HCT116 (cell line): Measurements from ENCODE around the gene DBNDD2. TPM values are rescaled to one million over a fixed set of nuclear protein-coding genes. Genes with fewer than 3 reads are reported as not detected.

Experiments
- ATAC-seq: fragments of 200-7000 bp; cut with Tn5 transposase; 2 replicates; pipeline ENCODE4 v1.9.1; 2020; ENCODE audit warnings: mild to moderate bottlenecking, moderate library complexity
- BruUV-seq: library from RNA; stranded (reverse); fragments of 400-500 nt; replicated peaks from 2 replicates; lab custom pipeline; 2021; lab: Mats Ljungman, UMichigan
- CTCF ChIA-PET: fragments of 300-600 bp; sonication (Branson Sonifier 250); formaldehyde crosslinking; loops from one replicate; lab custom pipeline; 2021; ENCODE audit warnings: antibody characterized with exemption; lab: Charles Lee
- POLR2A ChIA-PET: fragments of 300-600, 350-600 bp; sonication (Branson Sonifier 250); formaldehyde crosslinking; loops from one replicate; lab custom pipeline; 2021; ENCODE audit warnings: antibody characterized with exemption; lab: Charles Lee
- RAD21 ChIA-PET, 2 experiments: fragments of 300-600 bp; sonication (Branson Sonifier 250); formaldehyde crosslinking; loops; one replicate each; lab custom pipeline; 2023; ENCODE audit warnings: low total read pairs in 2 of 2; ENCODE audit not compliant: uncharacterized antibody in 2 of 2, unreplicated experiment in 2 of 2, low non-redundant PET in 1 of 2; lab: Charles Lee
- DNase-seq: peaks from one replicate; pipeline ENCODE4 v3.0.0-alpha.2; 2010; ENCODE audit warnings: low read depth, low spot score
- H2AFZ ChIP-seq: fragments of 200-600 bp; shearing (Covaris generic), sonication (generic); 2 replicates; pipeline ENCODE4 v1.6.1; 2017; ENCODE audit warnings: low read depth, mixed run types, mixed read lengths, antibody characterized with exemption, low read length; ENCODE audit not compliant: poor library complexity, severe bottlenecking
- H3K27ac ChIP-seq: 2 replicates; pipeline ENCODE4 v1.5.1; 2012; ENCODE audit warnings: low read depth, low read length
- H3K27me3 ChIP-seq: fragments of 200-600 bp; sonication (generic); 2 replicates; pipeline ENCODE4 v1.6.1; 2016; ENCODE audit warnings: mixed run types, low read length, mixed read lengths; ENCODE audit not compliant: insufficient read depth
- H3K36me3 ChIP-seq, 2 experiments: fragments of 200-500 bp in 1 of 2; fragments of 200-600 bp in 1 of 2; sonication (Bioruptor generic) in 1 of 2; sonication (generic) in 1 of 2; 2 replicates each; pipeline versions ENCODE4 v1.5.1 to v1.6.1; 2014 to 2016; ENCODE audit warnings: low read length in 2 of 2, inconsistent platforms in 1 of 2, mixed read lengths in 1 of 2, mixed run types in 1 of 2; ENCODE audit not compliant: insufficient read depth in 2 of 2, control insufficient read depth in 1 of 2
- H3K4me1 ChIP-seq, 2 experiments: fragments of 200-600 bp in 1 of 2; sonication (generic) in 1 of 2; 2 replicates each; pipeline versions ENCODE4 v1.5.1 to v1.6.1; 2012 to 2017; ENCODE audit warnings: low read length in 2 of 2, inconsistent platforms in 1 of 2, mild to moderate bottlenecking in 1 of 2, mixed read lengths in 1 of 2, mixed run types in 1 of 2, moderate library complexity in 1 of 2; ENCODE audit not compliant: insufficient read depth in 2 of 2, control insufficient read depth in 1 of 2
- H3K4me2 ChIP-seq: fragments of 200-600 bp; sonication (generic); 2 replicates; pipeline ENCODE4 v1.6.1; 2017; ENCODE audit warnings: mixed run types, low read length, mixed read lengths
- H3K4me3 ChIP-seq, 2 experiments: fragments of 200-600 bp in 1 of 2; sonication (generic) in 1 of 2; replicated peaks in 1 of 2; 2 replicates each; pipeline ENCODE4 v1.5.1; 2011 to 2016; ENCODE audit warnings: low read length in 2 of 2, control low read depth in 1 of 2, low read depth in 1 of 2, mild to moderate bottlenecking in 1 of 2, mixed read lengths in 1 of 2, mixed run types in 1 of 2
- H3K79me2 ChIP-seq: fragments of 200-600 bp; sonication (generic); 2 replicates; pipeline ENCODE4 v1.6.1; 2017; ENCODE audit warnings: mild to moderate bottlenecking, mixed run types, low read length, moderate library complexity, mixed read lengths; ENCODE audit not compliant: insufficient read depth
- H3K9ac ChIP-seq: fragments of 200-600 bp; sonication (generic); 2 replicates; pipeline ENCODE4 v1.6.1; 2016; ENCODE audit warnings: low read length, mixed read lengths
- H3K9me2 ChIP-seq: fragments of 200-600 bp; sonication (generic), shearing (Covaris generic); 2 replicates; pipeline ENCODE4 v1.6.1; 2017; ENCODE audit warnings: mixed run types, mild to moderate bottlenecking, moderate library complexity; ENCODE audit not compliant: insufficient read depth
- H3K9me3 ChIP-seq, 2 experiments: fragments of 200-500 bp in 1 of 2; fragments of 200-600 bp in 1 of 2; sonication (Bioruptor generic) in 1 of 2; sonication (generic) in 1 of 2; 2 replicates each; pipeline ENCODE4 v1.6.1; 2014 to 2017; ENCODE audit warnings: low read length in 2 of 2, mixed read lengths in 2 of 2, inconsistent platforms in 1 of 2, low read depth in 1 of 2, mild to moderate bottlenecking in 1 of 2, mixed run types in 1 of 2, moderate library complexity in 1 of 2; ENCODE audit not compliant: control insufficient read depth in 1 of 2, insufficient read depth in 1 of 2
- H4K20me1 ChIP-seq: fragments of 200-600 bp; sonication (generic), shearing (Covaris generic); 2 replicates; pipeline ENCODE4 v1.6.1; 2017; ENCODE audit warnings: mixed run types, mild to moderate bottlenecking, moderate library complexity; ENCODE audit not compliant: insufficient read depth
- EGR1 ChIP-seq: IDR thresholded peaks from 2 replicates; pipeline ENCODE4 v1.6.1; 2012; ENCODE audit warnings: low read depth
- EZH2phosphoT487 ChIP-seq: fragments of 200-600 bp; IDR thresholded peaks from 2 replicates; pipeline ENCODE4 v1.6.1; 2018; ENCODE audit warnings: antibody characterized with exemption, borderline replicate concordance
- FOSL1 ChIP-seq: IDR thresholded peaks from 2 replicates; pipeline ENCODE4 v1.6.1; 2012; ENCODE audit warnings: low read depth
- JUND ChIP-seq: IDR thresholded peaks from 2 replicates; pipeline ENCODE4 v1.6.1; 2012
- POLR2A ChIP-seq: IDR thresholded peaks from 2 replicates; pipeline ENCODE4 v1.7.0; 2011; ENCODE audit warnings: borderline replicate concordance; ENCODE audit not compliant: insufficient read depth, insufficient read length; ENCODE audit errors: extremely low read depth
- RAD21 ChIP-seq: IDR thresholded peaks from 2 replicates; pipeline ENCODE4 v1.6.1; 2012; ENCODE audit warnings: low read depth, mild to moderate bottlenecking
- SRF ChIP-seq: IDR thresholded peaks from 2 replicates; pipeline ENCODE4 v1.6.1; 2012; ENCODE audit warnings: low read depth
- TCF7L2 ChIP-seq: IDR thresholded peaks from 2 replicates; pipeline ENCODE4 v1.7.0; 2011; ENCODE audit warnings: borderline replicate concordance, inconsistent platforms; ENCODE audit not compliant: insufficient read depth, insufficient read length; ENCODE audit errors: extremely low read depth
- YY1 ChIP-seq: IDR thresholded peaks from 2 replicates; pipeline ENCODE4 v1.6.1; 2011; ENCODE audit warnings: low read length, low read depth, moderate library complexity, mild to moderate bottlenecking; ENCODE audit not compliant: insufficient replicate concordance; ENCODE audit errors: extremely low read depth
- ZNF274 ChIP-seq: fragments of 200-500 bp; sonication (Bioruptor generic); IDR thresholded peaks from 2 replicates; pipeline ENCODE4 v1.6.1; 2014; ENCODE audit warnings: mild to moderate bottlenecking, low read depth, low read length, inconsistent platforms
- intact Hi-C: fragments of 100-400 bp; cut with micrococcal nuclease; formaldehyde crosslinking; loops from 2 replicates; pipeline ENCODE4 v1.10.0; 2022
- total RNA-seq: library from RNA; stranded (reverse); gene quantifications from one replicate; pipeline ENCODE4 v1.2.1, GENCODE V29; 2021; ENCODE audit not compliant: unreplicated experiment
- TF ChIP-seq, protein P1 (sequence below): IDR thresholded peaks from 2 replicates; pipeline ENCODE4 v1.6.1; 2011; ENCODE audit warnings: mild to moderate bottlenecking, low read length, moderate library complexity; ENCODE audit not compliant: insufficient replicate concordance; ENCODE audit errors: extremely low read depth

Gene DBNDD2
- total RNA-seq, 1 experiment from 2014 or later: 44.2 TPM

DNA sequence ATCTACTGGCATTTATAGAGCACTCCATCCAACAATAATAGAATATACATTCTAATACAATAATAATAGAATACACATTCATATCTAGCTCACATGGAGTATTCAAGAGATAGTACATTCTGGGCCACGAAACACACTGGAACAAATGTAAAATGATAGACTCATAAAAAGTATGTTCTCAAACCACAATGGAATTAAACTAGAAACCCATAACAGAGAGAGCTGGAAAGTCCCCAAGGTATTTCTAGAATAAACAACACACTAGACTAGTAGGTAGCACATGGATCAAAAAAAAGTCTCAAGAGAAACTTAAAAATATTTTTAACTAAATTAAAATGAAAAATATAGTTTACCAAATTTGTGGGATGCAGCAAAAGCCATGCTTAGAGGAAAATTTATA lies 20.8 kb upstream of the DBNDD2 start:
- Histone ChIP-seq H4K20me1 (no peaks in the 10 kb centered on the region), H3K4me2 (no peak overlapping the region), H3K27me3 (no peaks in the 10 kb centered on the region), H3K4me1 (no peaks in the 10 kb centered on the region), H3K36me3 (no peaks in the 10 kb centered on the region), H3K27ac (no peak overlapping the region), H3K9me3 (no peaks in the 10 kb centered on the region), H3K9ac (no peak overlapping the region), H3K79me2 (no peaks in the 10 kb centered on the region), H3K9me2 (no peaks in the 10 kb centered on the region), H2AFZ (no peak overlapping the region), H3K4me3 (no peak overlapping the region)
- ChIA-PET POLR2A (interaction anchor here (1.2 kb wide), 1 partner anchor 19 kb away, joined by 3 read pairs; no protein-coding TSS in a partner anchor), RAD21 (no interaction called here), CTCF (interaction anchor here (2.5 kb wide), 1 partner anchor 13 kb away, joined by 6 read pairs; no protein-coding TSS in a partner anchor)
- ATAC-seq: no peak
- no peak for DNase-seq
- BruUV-seq: no TSS peak
- TF ChIP-seq EZH2phosphoT487 (no peak), TCF7L2 (no peak), SRF (no peak), EGR1 (no peak), POLR2A (no peak), JUND (no peak), YY1 (no peak), ZNF274 (no peak), FOSL1 (no peak), RAD21 (no peak)
- TF ChIP-seq, protein P1, sequence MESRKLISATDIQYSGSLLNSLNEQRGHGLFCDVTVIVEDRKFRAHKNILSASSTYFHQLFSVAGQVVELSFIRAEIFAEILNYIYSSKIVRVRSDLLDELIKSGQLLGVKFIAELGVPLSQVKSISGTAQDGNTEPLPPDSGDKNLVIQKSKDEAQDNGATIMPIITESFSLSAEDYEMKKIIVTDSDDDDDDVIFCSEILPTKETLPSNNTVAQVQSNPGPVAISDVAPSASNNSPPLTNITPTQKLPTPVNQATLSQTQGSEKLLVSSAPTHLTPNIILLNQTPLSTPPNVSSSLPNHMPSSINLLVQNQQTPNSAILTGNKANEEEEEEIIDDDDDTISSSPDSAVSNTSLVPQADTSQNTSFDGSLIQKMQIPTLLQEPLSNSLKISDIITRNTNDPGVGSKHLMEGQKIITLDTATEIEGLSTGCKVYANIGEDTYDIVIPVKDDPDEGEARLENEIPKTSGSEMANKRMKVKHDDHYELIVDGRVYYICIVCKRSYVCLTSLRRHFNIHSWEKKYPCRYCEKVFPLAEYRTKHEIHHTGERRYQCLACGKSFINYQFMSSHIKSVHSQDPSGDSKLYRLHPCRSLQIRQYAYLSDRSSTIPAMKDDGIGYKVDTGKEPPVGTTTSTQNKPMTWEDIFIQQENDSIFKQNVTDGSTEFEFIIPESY: no peak
- intact Hi-C loops: no loop called here
